Cardiac ventricle fibroblast (primary cell): ENCODE results near the gene ZNF609. TPM values are rescaled to one million over a fixed set of nuclear protein-coding genes. Genes with fewer than 3 reads are reported as not detected.

ENCODE experiments used
- total RNA-seq: library from RNA; depleted of rRNA; stranded (reverse); fragments of >200 nt; gene quantifications from 2 replicates; pipeline ENCODE4 v1.2.3, GENCODE V29; 2015

The ZNF609 gene, protein sequence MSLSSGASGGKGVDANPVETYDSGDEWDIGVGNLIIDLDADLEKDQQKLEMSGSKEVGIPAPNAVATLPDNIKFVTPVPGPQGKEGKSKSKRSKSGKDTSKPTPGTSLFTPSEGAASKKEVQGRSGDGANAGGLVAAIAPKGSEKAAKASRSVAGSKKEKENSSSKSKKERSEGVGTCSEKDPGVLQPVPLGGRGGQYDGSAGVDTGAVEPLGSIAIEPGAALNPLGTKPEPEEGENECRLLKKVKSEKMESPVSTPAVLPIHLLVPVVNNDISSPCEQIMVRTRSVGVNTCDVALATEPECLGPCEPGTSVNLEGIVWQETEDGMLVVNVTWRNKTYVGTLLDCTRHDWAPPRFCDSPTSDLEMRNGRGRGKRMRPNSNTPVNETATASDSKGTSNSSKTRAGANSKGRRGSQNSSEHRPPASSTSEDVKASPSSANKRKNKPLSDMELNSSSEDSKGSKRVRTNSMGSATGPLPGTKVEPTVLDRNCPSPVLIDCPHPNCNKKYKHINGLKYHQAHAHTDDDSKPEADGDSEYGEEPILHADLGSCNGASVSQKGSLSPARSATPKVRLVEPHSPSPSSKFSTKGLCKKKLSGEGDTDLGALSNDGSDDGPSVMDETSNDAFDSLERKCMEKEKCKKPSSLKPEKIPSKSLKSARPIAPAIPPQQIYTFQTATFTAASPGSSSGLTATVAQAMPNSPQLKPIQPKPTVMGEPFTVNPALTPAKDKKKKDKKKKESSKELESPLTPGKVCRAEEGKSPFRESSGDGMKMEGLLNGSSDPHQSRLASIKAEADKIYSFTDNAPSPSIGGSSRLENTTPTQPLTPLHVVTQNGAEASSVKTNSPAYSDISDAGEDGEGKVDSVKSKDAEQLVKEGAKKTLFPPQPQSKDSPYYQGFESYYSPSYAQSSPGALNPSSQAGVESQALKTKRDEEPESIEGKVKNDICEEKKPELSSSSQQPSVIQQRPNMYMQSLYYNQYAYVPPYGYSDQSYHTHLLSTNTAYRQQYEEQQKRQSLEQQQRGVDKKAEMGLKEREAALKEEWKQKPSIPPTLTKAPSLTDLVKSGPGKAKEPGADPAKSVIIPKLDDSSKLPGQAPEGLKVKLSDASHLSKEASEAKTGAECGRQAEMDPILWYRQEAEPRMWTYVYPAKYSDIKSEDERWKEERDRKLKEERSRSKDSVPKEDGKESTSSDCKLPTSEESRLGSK (N-terminal part only)
- total RNA-seq, result 15.5 and 16.3 TPM in 2 replicates

DNA sequence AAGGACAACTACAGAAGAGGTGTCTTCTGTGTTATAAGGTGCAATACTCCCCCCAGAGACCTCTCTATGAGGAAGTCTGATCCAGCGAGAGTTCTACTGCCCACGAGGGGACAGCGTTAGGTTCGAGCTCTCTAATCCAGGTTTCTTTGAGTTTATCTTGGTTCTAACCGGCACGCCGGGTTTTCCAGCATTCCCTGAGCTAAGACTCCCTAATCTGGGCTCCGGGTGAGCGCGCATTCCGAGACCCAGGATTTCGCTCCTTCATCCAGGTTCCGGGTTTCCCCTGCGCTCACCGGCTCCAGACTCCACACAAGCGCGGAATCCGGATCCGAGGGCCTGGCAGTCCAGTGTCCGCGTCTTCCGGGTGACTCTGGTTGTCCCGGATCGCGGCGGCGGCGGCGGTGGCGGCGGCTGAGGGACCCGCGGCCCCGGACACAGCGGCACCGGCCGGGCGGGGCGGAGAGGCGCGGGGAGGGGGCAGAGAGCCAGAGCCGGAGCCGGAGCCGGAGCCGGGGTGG is at the start of gene ZNF609:
ZNF609 (plus strand) TSS at position 373 of the 518 bp plus-strand sequence. CDS start 38,842 bp downstream, outside the sequence.

Other genes with a start within 250 kb of the ZNF609 start
- gene CSNK1G1, start 104.4 kb upstream of the ZNF609 start, total RNA-seq, result 17.5 and 27.0 TPM in 2 replicates
- 11.0 and 18.2 TPM in 2 replicates for gene PCLAF, start 79.1 kb upstream of the ZNF609 start, total RNA-seq
- 10.1 and 11.6 TPM in 2 replicates for gene TRIP4, start 72.7 kb upstream of the ZNF609 start, total RNA-seq